ENCODE measurements around the gene ZNF407. TPM values are rescaled to one million over a fixed set of nuclear protein-coding genes. Genes with fewer than 3 reads are reported as not detected.

ZNF407 gene
- total and polyA plus RNA-seq, 2 of the 13 experiments (the other 11 are each of a cell fraction or from before 2014, with no cell fraction given), result 2.3 to 8.7 TPM

GRCh38 chr18:74669136-74669798, 71.6 kb downstream of the ZNF407 start (continued):
- TF ChIP-seq YEATS4 (CRISPR knock-in tag; IDR thresholded peaks at IDR 0.05; ENCODE audit: borderline replicate concordance) (no peak), MAFF (IDR thresholded peaks at IDR 0.05; ENCODE audit: low read depth, low read length) (no peak), ZBTB21 (CRISPR knock-in tag; IDR thresholded peaks at IDR 0.05) (no peak), SIX4 (CRISPR knock-in tag; IDR thresholded peaks at IDR 0.05) (peak; percentile 54; the same call in 1 of the 2 replicates), CREB1 (IDR thresholded peaks at IDR 0.05) (no peak), CREB1 (CRISPR knock-in tag; IDR thresholded peaks at IDR 0.05) (peak; percentile 34; the same call in 1 of the 2 replicates), FOXA1 (IDR thresholded peaks at IDR 0.05) (no peak), FOXA1 (CRISPR knock-in tag; IDR thresholded peaks at IDR 0.05) (peak; percentile 25; the same call in 1 of the 2 replicates)
- TF ChIP-seq, protein P1, sequence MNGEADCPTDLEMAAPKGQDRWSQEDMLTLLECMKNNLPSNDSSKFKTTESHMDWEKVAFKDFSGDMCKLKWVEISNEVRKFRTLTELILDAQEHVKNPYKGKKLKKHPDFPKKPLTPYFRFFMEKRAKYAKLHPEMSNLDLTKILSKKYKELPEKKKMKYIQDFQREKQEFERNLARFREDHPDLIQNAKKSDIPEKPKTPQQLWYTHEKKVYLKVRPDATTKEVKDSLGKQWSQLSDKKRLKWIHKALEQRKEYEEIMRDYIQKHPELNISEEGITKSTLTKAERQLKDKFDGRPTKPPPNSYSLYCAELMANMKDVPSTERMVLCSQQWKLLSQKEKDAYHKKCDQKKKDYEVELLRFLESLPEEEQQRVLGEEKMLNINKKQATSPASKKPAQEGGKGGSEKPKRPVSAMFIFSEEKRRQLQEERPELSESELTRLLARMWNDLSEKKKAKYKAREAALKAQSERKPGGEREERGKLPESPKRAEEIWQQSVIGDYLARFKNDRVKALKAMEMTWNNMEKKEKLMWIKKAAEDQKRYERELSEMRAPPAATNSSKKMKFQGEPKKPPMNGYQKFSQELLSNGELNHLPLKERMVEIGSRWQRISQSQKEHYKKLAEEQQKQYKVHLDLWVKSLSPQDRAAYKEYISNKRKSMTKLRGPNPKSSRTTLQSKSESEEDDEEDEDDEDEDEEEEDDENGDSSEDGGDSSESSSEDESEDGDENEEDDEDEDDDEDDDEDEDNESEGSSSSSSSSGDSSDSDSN (CRISPR knock-in tag; IDR thresholded peaks at IDR 0.05), result 0 out of 2 replicates have a peak, but pooled peaks have one; percentile 32

GRCh38 chr18:74672371-74672770, 74.7 kb downstream of the ZNF407 start:
- H3K4me2 ChIP-seq (ENCODE audit: low read depth, low read length), result no peak overlapping the region
- H3K9ac ChIP-seq (ENCODE audit: insufficient read depth, low read depth, low read length), result no peak overlapping the region
- intact Hi-C loops (cut with micrococcal nuclease; ENCODE audit: unreplicated experiment) (no loop called here), in situ Hi-C loops (cut with HindIII; ENCODE audit: extremely low pct_ligation_motif_present, low pct_unique_long_range_greater_than_20kb) (loop anchor here (25.0 kb wide), 1 partner anchor 815 kb away; no protein-coding TSS in a partner anchor)
- CTCF ChIA-PET (ENCODE audit: low intra/inter-chr PET ratio, low total read pairs), result no interaction called here
- DNase-seq (ENCODE audit: low spot score) (no peak), FAIRE-seq (no peak), ATAC-seq (no peak)
- TF ChIP-seq ZNF263 (CRISPR knock-in tag; IDR thresholded peaks at IDR 0.05), result peak; percentile 82
- TF ChIP-seq GLI4 (CRISPR knock-in tag; IDR thresholded peaks at IDR 0.05; ENCODE audit: borderline replicate concordance), result no peak
- no peak for TF ChIP-seq NFIB (CRISPR knock-in tag; IDR thresholded peaks at IDR 0.05; ENCODE audit: borderline replicate concordance)
- 0 out of 2 replicates have a peak, but pooled peaks have one; percentile 48 for TF ChIP-seq ZNF691 (CRISPR knock-in tag; IDR thresholded peaks at IDR 0.05; ENCODE audit: borderline replicate concordance, low read depth)
- no peak for TF ChIP-seq ZNF891 (CRISPR knock-in tag; IDR thresholded peaks at IDR 0.05)
- no peaks in the 10 kb centered on the region for H3K79me2 ChIP-seq (ENCODE audit: insufficient read depth, low read length)
- no TSS peak for BruUV-seq (replicated peaks)
- H4K20me1 ChIP-seq (ENCODE audit: insufficient read depth, low read length), result no peaks in the 10 kb centered on the region
- POLR2A ChIA-PET, result no interaction called here
- H3K9me3 ChIP-seq (ENCODE audit: low read length), result no peaks in the 10 kb centered on the region
- no peaks in the 10 kb centered on the region; a peak in 1 of 5 replicates for H3K36me3 ChIP-seq (replicated peaks in 1 of 2; ENCODE audit: control insufficient read depth in 1 of 2, insufficient read depth in 2 of 2, low read length in 2 of 2)
- 76% methylated on average over 6 of the region's 6 CpGs for WGBS (ENCODE audit: low lambda C conversion rate)
- H2AFZ ChIP-seq (ENCODE audit: low read length), result no peak overlapping the region
- peaks cover 46% of the 10 kb centered on the region for H3K4me1 ChIP-seq (ENCODE audit: insufficient read depth, low read length)
- no peak overlapping the region for H3K27ac ChIP-seq (ENCODE audit: extremely low read length, insufficient read depth, low read length)
- H3K4me3 ChIP-seq (replicated peaks in 1 of 3; ENCODE audit: insufficient read depth in 1 of 3, low read depth in 2 of 3, low read length in 3 of 3), result no peak overlapping the region
- H3K27me3 ChIP-seq (ENCODE audit: control insufficient read depth in 1 of 2, insufficient read depth in 2 of 2, low read length in 2 of 2), result no peaks in the 10 kb centered on the region
